NCI-H1694 (cell line): ENCODE data around the gene ARHGEF38.
"Not testable (repeated sequence)": the region's sequence is repeated elsewhere in the genome, so short reads cannot be mapped to it uniquely, and the experiment has no call there.

Experiments
- DNase-seq: peaks from one replicate; lab custom pipeline; 2025; lab: John Stamatoyannopoulos, UW

Gene ARHGEF38

DNA sequence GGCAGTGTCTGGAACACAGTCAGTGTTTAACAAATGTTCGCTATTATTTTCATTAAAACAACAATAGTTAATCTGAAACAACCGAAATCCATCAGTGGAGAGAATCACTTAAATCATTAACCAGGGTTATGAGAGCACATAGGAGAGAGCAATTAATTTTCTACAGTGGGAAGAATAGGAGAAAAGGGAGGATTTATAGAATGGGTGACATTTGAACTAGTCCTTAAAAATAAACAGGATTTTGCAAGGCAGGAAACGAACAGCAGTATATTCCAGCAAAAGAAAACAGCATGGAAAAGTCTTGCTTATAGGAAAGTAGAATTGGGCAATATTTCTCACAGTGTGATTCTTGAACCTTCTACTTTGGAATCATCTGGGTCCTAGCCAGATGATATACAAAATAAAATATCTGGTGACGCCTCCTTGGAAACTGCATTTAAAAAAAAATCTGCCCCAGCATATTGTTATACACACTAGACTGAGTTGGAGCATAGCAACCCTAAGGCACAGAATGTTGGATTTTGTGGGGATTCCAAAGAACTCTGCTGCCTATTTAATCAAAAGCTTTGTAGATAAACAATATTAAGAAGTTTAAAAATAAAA is 100.0 kb downstream of the ARHGEF38 start:
- no peak for DNase-seq

DNA sequence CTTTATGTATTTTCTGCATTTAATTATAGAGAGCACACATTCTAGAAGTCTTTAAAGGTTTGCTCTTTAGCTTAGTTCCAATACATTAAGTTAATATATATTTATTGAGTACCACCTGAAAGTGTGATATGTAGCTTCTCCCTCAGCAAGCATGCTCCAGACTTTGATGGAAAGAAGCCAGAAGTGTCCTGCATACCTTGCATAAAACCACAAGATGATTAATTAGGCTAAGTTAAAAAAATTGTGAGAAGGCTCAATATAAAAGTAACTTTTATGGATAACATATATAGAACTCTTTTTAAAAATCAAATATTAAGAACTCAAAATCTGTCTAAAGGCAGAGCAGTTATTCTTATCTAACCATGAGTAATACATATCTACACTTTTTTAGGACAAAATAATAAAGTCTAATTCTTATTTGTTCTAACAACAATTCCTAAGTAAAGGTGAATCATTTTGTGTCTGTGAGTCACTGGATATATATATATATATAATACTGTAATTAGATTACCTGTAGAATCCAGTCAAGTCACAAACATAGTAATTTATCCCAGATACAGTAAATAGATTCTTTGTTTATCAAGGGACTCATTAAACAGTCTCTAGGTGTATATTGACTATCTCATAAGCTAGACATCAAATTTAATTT is 104.8 kb downstream of the ARHGEF38 start:
- no peak for DNase-seq

DNA sequence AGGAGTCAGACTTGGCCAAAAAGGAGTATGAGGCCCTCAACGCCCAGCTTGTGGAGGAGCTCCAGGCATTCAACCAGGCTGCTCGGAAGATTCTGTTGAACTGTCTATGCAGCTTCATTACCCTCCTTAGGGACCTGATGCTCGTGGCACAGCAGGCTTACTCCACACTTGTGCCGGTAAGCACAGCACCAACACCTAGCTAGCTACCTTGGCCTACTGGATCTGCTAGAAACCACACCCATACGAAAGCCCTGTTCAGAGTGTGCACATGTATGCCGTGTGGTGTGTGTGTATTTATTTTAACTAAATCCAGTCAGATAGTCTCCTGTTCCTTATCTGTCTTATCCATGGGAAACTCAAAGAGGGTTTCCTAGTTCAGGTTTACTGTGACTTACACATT is 106.8 kb downstream of the ARHGEF38 start:
- no peak for DNase-seq

DNA sequence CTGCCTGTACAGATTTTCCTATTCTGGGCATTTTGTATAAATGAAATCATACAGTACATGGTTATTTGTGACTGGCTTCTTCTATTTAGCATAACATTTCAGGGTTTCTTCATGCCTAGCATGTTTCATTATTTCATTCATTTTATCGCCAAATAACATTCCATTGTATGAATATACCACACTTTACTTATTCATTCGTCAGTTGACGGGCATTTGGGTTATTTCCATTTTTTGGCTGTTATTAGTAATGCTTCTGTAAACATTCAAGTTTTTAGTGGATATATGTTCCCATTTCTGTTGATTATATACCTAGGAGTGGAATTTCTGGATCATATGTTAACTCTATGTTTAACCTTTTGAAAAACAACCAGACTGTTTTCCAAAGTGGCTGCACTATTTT is 108.6 kb downstream of the ARHGEF38 start:
- no peak for DNase-seq

DNA sequence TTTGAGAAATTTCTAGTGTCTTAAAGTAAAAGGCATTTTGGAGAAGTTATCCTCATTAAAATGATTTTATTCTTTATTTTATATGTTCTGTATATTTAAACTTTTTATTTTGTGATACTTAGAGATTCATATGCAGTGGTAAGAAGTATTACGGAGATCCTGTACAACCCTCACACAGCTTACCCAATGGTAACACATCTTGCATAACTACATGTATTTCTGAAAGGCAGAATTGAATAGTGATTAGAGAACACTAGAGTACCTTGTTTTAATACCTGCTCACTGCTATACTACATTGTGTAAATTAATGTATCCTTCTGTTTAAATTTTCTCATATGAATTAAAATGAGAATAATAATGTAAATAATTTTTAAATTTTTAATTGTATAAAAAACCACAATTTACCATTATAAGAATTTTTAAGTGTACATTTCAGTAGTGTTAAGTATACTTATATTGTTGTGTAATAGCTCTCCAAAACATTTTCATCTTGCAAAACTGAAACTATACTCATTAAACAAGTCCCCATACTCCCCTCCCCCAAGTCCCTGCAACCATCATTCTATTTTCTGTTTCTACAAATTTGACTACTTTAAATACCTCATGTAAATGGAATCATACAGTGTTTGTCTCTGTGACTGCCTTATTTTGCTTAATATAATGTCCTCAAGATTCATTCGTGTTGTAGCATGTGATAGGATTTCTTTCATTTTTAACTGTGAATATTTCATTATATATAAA is 110.7 kb downstream of the ARHGEF38 start:
- no peak for DNase-seq

DNA sequence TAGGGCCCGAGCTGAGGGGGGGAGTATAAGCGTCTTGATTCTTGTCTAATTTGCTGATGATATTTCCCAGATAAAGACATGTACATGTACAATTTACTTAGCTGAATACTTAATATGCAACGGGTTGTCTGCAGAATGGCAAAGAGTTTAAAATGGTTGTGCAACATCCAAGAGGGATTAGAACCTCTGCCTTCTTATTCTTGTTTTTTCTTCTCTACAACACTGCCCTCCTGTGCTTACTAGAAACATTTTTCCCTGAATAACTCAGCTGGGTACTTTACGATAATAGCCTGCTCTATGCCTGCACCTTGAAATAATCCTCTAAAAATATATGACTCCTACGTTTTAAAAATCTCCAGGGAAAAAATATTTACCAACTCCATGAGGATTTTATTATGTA is 114.3 kb downstream of the ARHGEF38 start:
- no peak for DNase-seq

DNA sequence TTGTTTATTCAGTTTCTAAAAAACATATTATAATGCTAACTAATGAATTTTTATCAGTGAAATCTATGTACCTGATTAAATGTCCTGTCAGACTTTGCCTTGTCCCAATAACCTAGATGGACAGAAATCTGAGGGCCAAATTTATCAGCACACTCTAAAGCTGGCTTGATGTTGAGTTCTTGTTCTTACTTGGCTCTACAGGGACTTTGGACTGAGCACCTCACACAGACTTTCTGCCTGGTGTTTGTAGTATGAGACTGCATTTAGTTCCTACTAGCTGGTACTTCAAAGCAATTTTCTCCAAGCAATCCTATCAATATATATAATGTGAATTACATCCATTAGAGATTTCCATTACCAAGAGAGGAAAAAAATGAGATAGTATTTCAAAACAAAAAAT is 118.3 kb downstream of the ARHGEF38 start:
- no peak for DNase-seq

DNA sequence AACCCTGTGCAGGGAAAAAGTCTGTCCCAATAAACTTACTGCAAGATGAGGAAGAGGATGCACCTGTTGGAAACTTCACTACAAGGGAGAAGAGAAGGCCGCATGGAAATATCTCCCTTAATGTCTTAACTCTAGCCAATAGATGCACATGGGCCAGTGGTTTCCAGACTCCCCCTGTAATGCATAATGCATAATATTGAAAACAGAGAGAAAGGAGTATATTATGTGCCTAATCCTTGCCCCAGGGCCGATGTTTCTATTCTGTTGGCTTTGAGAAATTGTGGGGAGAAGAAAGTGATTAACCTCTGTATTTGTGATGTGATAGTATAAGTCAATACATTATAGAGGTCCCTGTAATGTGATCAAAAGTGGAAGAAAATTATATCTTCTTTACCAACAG is 118.9 kb downstream of the ARHGEF38 start:
- no peak for DNase-seq

DNA sequence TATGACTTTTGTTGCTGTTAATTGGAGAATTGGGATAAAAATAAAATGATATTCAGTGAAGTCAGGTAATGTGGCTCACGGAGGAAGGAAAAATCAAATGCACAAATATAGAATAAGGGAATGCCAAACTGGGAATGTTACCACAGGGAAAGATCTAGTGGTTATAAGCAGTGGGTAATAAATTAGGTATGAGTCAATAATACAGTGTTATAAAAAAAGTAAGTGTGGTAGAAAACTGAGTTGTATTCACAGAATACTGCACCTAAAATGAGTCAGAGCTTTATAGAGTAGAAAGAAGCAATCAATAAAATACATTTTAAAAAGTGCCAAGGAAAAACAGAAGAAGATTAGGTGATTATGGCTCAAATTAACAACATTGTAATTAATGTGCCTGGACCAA is 121.6 kb downstream of the ARHGEF38 start:
- no peak for DNase-seq

DNA sequence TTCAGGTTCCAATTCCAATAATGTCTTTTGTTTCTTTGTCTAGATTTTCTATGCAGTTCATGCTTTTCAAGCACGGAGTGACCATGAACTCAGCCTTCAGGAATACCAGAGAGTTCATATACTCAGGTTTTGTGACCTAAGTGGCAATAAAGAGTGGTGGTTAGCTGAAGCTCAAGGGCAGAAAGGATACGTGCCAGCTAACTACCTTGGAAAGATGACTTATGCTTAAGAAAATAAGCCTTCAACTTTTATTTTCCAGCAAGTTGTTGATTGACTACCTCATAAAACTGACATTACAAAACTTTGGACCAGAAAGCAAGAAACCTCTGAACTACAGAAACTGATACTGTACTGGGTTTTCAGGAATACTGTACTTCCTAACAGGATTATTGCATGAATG is 125.3 kb downstream of the ARHGEF38 start:
- no peak for DNase-seq

DNA sequence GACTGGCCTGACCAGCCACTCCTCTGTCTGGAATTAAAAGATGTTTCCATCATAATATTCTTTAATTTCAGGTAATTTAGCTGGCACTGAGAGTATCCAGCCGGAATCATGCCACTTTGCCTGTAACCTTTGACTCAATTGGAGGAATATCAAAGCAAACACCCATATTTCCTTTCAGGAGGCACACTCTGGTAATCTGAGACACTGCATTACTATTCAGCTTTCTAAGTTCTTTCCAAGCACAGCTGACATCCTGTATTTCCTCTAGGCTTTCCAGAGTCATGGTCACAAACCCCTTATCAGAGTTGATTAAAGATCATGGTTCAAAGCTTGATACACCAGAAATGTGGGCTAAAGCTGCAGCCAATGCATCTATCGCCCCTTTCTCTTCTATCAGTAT is 126.8 kb downstream of the ARHGEF38 start:
- DNase-seq: no peak

DNA sequence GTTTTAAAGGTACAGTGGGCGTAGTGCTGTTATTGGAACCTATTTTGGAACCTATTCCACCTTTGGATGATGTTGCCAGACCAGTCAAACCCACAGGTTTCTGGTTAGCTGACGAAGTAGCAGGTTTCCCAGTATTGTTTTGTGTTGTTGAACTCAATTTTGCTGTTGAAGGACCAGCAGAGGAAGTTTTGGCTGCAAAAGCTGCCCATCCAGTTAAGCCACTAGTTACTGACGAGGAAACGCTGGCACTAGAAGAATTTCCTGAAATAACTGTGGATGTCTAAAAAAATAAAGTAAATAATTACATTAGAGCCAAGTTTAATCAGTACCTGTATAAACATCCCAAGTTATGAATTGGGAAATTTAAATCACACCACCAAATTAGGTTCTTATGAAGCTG is 130.6 kb downstream of the ARHGEF38 start:
- no peak for DNase-seq

DNA sequence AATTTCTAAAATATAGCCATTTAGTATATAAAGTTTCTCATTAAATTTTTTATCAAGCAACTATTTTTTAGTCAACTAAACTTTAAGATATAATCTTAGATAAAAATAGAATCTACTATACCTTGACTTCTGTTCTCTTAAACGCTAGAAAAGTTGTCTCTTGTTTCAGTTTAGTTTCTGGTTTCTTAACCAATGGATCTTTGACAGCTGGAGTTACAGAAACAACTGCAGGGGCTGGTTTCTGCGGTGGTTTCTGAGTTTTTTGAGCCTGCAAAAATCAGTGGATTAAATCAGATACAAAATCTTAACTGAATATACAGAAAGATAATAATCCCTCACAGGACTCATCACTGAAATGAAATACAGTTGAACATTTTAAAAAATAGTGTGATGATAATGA is 134.2 kb downstream of the ARHGEF38 start:
- DNase-seq: no peak

DNA sequence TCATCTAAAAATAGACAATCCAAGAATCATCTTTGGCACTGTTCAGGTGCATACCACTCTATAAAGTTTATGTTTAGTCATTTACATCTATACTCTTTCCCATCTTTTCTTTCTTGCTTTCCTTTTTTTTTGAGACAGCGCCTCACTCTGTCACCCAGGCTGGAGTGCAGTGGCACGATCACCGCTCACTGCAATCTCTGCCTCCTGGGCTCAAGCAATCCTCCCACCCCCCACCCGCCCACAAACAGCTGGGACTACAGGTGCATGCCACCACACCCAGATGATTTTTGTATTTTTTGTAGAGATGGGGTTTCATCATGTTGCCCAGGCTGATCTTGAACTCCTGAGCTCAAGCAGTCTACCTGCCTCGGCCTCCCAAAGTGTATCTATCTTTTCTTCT is 142.4 kb downstream of the ARHGEF38 start:
- not testable (repeated sequence) for DNase-seq

DNA sequence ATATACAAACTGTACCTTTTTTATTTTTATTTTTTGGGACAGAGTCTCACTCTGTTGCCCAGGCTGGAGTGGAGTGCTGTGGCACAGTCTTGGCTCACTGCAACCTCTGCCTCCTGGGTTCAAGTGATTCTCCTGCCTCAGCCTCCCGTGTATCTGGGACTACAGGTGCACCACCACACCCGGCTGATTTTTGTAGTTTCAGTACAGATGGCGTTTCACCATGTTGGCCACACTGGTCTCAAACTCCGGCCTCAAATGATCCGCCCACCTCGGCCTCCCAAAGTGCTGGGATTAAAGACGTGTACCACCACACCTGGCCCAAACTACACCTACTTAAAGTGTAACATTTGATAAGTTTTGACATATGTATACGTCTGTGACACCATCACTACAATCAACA is 143.4 kb downstream of the ARHGEF38 start:
- not testable (repeated sequence) for DNase-seq

DNA sequence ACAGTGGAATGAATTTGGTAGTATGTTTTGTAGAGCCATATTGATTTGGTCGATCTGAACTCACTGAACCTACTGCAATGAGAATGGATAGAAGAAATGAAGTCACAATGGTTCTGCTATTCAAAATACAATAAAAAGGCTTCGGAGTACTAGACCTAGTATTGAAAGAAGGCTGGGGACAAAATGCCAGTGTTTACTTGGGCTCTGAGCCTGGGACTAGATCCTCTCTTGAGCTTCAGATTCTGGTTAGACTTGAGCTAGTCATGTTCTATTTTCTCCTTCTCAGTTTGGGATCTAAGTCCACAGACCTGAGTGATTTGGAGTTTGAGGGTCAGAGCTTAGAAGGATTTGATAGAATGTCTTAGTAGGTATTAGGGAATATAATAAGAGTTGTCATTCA is 146.2 kb downstream of the ARHGEF38 start:
- DNase-seq: no peak

DNA sequence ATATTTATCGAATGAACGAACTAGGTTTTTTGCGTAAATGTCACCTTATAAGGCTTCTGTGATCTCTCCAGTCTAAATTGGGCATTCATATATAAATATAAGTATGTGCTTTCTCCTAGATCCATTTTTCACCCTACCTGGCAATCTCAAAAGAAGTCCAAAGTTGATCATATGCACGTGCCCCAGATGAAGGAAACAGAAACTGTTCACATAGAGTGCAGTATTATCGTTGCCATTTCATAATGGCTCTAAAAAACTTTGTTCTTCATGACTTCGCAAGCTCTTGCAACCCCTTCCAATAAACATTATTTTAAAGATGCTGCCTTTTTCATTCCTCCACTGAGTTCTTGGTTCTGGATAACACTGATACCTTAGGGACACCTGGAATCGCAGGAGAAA is 155.4 kb downstream of the ARHGEF38 start:
- DNase-seq: no peak

DNA sequence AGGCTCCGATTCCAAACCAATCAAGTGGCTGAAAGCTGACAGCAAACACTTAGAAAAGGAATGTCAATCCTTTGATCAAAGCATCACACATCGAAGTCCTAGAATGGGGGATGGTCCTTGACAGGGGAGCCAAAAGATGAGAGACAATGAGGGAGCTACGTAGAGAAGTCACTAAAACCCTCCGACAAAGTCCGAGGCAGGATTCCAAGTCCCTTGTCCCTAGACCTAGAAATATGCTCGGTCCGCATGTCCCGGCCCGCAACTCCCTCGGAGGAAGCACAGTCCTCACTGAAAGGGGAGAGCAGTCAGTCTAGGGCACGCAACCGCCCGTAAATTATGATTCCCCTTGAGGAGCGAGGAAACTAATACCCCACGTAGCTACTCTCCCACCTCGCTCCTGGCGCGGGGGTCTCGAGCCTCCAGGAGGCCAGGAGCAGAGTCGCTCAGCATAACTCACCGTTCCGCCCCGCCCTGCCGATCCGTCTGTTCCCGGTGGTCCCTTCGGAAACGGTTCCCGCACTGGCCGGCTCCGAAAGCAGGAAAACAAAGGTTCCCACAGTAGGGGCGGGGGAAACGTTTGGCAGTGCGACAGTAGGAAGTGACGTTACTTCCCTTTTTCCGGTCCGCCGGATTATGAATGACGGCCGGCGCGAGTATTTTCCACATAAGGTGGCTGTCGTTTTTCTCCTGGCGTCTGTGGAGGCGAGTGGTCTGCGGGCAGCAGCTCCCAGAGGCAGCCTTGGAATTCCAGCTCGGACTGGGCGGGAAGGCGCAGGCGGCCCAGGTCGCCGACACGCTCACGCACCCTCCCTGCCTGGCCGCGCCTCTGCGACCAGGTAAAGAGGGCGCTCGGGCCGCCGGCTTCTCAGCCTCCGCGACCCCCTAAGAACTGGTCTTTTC is 156.0 kb downstream of the ARHGEF38 start, which contains the start of the genes GSTCD and INTS12:
Gene GSTCD (plus strand): TSS at position 604 of the 900 bp plus-strand sequence. CDS start 8,830 bp downstream, outside the sequence.
Gene INTS12 (minus strand): TSS at position 509 of the 900 bp plus-strand sequence. CDS start 8,684 bp downstream, outside the sequence.
- peak; percentile 81 for DNase-seq

DNA sequence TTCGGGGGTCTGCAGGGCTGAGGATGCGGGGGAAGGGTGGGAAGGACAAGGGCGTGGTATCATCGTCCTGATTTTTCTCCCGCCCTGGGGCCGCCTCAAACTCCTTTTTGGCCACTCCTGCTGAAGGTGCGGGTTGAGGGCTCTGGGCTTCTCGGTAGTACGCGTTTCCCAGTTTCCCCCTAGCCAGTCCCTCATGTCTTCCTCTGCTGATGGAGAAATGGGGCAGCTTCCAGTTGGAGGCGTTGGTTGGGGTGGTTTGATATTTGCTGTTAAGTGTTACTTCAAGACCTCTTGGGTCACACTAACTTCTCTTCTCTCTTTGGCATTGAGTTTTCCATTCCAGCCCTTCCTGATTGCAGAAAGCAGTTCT is 156.6 kb downstream of the ARHGEF38 start:
- DNase-seq: no peak

DNA sequence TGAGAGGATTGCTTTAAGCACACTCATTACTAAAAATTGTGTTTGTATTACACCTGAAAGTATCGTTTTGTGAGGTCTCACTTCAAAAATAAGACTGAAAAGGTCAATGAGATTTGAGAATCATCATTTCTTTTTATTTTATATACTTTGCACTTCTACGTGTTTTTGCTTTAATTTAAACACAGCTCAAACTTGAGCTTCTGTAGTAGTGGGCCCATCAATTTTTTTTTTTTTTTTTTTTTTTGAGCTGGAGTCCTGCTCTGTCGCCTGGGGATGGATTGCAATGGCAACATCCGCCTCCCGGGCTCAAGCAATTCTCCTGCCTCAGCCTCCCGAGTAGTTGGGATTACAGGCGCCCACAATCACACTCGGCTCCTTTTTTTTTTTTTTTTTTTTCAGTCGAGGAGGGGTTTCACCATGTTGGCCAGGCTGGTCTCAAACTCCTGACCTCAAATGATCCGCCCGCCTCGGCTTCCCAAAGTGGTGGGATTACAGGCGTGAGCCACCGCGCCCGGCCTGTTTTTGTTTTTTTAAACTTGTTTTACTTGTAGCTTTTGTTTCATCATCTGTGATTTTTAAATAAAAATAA is 157.7 kb downstream of the ARHGEF38 start:
- DNase-seq: no peak

DNA sequence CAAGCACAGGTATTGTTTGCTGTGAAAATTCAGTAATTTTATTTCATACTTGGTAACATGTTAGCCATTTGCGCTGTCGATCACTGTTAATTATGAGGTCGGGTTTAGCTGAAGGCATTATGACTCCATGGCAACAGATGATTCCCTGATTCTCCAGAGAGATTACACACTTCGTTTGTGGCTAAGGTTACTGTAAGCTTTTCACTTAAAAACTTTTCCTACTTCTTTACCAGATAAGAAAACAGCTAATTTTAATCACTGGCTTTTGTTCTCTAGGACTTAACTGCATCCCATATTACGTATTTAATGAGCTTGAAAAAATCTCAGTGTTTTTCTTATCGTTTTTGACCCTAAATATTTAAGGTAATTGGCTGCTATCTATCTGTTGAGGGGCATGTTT is 158.3 kb downstream of the ARHGEF38 start:
- no peak for DNase-seq

DNA sequence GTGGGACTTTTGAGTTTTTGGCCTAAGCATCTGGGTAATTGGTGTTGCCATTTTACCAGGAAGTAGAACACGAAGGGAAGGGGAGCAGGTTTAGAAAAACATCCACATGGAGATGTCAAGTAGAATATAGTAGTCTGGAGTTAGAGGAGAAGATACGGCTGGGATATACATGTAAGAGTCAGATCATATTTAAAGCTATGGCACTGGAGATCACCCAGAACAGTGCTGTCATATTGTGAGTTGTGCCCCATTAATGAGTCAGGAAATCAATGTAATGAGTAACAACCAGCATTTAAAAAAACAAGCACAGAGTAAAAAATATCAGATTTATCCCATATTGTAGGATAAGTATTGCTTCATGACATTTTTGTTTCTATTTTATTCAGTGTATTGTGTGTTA is 160.3 kb downstream of the ARHGEF38 start:
- no peak for DNase-seq
